HT-29 (cell line): ENCODE results near the gene POLD1. TPM values are rescaled to one million over a fixed set of nuclear protein-coding genes. Genes with fewer than 3 reads are reported as not detected.
A peak's percentile ranks its signal among the peaks of the same experiment; 100 is the strongest.
"Not testable (repeated sequence)": the region's sequence is repeated elsewhere in the genome, so short reads cannot be mapped to it uniquely, and the experiment has no call there.

Source experiments
- DNase-seq: peaks from one replicate; pipeline ENCODE4 v3.0.0-alpha.2; 2015; ENCODE audit warnings: low spot score
- total RNA-seq: library from RNA; depleted of rRNA; stranded (reverse); fragments of >200 nt; shearing (Covaris generic); gene quantifications from 2 replicates; pipeline ENCODE4 v1.2.3, GENCODE V29; 2014

POLD1 gene
- total RNA-seq, 1 experiment from 2014 or later = 256 TPM

DNA sequence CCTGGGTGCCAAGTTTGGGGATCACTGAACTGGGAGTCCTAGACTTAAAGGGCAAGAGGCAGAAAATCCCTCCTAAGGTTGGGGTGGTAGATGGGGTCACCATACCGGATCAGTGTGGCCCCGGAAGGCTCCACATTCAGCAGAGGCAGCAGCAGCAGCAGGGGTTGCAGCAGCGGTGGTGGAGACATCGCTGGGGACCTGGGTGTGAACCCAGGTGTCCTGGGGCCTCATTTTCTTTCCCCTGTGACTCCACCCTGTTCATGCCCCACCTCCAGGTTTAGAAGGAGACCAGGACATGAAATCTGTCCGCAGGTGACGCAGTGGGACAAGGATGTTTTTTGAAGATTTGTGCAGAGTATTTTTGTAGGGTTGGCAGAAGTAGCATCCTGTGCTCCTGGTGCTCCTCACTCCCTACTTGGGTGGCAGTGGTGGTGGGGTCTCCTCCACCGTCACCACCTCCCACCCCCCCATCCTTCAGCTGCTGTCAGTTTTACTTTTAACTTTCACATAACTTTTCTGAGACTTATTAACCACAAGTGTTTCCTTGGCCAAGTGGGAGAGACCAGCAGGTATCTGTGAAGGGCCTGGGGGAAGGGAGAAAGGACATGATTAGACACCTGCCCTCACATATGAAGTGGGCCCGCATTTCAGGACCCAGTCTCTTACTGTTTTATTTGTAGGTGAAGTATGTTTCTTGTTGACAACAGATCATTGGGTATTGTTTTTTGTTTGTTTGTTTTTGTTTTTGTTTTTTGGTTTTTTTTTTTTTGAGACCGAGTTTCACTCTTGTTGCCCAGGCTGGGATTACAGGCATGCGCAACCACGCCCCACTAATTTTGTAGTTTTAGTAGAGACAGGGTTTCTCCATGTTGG is 18.5 kb upstream of the POLD1 start, which contains the start of gene NAPSA:
Gene NAPSA, minus strand, starts transcription at position 206 of the 873 bp plus-strand sequence. Its CDS starts 18 bp downstream, at position 188.
- no peak for DNase-seq

DNA sequence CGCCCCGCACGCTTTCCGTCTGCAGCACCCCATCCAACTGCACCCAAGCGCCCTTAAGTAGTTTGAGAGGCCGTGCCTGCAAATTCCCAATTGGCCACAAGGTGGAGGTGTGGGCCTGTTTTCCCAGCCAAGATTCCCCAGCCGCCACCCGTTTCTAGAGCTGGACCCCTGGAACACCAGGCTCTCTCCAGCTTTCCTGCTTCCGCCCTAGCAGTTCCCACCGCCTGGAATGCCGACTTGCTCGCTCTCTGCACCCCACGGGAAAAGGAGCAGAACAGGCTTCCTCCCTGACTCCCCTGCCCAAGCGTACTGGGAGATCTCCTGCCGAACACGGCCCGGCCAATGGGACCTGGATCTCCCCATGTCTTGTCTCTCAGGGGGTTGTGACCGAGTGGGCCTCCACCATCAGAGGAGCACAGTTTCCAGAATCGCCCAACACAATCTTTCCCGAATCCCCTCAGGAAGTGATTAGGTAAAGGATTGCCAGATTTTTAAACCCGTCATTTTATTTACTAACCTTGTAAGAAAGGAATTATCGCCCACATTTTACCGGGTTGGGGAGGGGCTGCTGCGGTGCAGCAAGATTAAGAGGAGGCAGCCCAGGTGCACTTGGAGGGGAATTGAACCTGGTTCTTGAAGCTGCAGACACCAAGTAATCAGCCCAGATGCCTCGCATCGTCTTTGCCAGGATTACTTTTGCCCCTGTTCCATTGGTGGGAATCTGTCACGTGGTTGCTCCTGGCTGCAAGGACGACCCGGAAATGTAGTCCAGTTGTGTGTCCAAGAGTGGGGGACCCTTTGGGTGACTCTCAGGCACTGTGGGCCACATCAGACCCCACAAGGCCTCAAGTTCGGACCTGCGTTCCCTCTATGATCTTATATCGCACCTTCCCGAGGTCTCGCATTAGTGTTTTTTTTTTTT is 15.2 kb upstream of the POLD1 start:
- peak; percentile 99 for DNase-seq

- DNase-seq = no peak
Measured at GRCh38 chr19:50371914-50372475, 12.2 kb upstream of the POLD1 start.

- DNase-seq = peak; percentile 99
Measured at GRCh38 chr19:50376166-50377050, 7.7 kb upstream of the POLD1 start, which contains the start of gene NR1H2. NR1H2 (plus strand) TSS chr19:50376457; CDS start chr19:50377606, 1,149 bp downstream.

GRCh38 chr19:50377051-50377461 is 7.1 kb upstream of the POLD1 start:
- DNase-seq = peak; percentile 77

- DNase-seq = no peak
Measured at GRCh38 chr19:50377517-50377916, 6.6 kb upstream of the POLD1 start.

DNA sequence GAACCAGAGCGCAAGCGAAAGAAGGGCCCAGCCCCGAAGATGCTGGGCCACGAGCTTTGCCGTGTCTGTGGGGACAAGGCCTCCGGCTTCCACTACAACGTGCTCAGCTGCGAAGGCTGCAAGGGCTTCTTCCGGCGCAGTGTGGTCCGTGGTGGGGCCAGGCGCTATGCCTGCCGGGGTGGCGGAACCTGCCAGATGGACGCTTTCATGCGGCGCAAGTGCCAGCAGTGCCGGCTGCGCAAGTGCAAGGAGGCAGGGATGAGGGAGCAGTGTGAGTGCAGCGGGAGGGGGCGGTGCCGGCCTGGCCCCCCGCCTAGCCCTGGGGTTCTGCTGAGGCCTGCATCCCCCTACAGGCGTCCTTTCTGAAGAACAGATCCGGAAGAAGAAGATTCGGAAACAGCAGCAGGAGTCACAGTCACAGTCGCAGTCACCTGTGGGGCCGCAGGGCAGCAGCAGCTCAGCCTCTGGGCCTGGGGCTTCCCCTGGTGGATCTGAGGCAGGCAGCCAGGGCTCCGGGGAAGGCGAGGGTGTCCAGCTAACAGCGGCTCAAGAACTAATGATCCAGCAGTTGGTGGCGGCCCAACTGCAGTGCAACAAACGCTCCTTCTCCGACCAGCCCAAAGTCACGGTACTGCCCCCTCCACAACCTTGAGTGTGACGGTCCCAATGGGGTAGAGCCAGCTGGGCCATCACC is 5.8 kb upstream of the POLD1 start:
- DNase-seq = no peak

DNA sequence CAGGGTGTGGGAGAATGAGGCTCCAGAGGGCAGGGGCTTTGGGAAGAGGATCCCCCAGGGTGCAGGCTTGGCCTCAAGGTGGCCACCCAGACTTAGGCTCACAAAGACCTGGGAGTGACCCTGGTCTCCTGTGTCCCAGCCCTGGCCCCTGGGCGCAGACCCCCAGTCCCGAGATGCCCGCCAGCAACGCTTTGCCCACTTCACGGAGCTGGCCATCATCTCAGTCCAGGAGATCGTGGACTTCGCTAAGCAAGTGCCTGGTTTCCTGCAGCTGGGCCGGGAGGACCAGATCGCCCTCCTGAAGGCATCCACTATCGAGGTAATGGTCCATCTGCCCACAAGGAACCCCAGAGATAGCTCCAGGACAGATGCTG is 5.3 kb upstream of the POLD1 start:
- DNase-seq = no peak

GRCh38 chr19:50379602-50380001 is 4.5 kb upstream of the POLD1 start:
- no peak for DNase-seq

GRCh38 chr19:50380137-50380536 is 4.0 kb upstream of the POLD1 start:
- no peak for DNase-seq

GRCh38 chr19:50380751-50381151 is 3.4 kb upstream of the POLD1 start:
- DNase-seq = no peak

DNA sequence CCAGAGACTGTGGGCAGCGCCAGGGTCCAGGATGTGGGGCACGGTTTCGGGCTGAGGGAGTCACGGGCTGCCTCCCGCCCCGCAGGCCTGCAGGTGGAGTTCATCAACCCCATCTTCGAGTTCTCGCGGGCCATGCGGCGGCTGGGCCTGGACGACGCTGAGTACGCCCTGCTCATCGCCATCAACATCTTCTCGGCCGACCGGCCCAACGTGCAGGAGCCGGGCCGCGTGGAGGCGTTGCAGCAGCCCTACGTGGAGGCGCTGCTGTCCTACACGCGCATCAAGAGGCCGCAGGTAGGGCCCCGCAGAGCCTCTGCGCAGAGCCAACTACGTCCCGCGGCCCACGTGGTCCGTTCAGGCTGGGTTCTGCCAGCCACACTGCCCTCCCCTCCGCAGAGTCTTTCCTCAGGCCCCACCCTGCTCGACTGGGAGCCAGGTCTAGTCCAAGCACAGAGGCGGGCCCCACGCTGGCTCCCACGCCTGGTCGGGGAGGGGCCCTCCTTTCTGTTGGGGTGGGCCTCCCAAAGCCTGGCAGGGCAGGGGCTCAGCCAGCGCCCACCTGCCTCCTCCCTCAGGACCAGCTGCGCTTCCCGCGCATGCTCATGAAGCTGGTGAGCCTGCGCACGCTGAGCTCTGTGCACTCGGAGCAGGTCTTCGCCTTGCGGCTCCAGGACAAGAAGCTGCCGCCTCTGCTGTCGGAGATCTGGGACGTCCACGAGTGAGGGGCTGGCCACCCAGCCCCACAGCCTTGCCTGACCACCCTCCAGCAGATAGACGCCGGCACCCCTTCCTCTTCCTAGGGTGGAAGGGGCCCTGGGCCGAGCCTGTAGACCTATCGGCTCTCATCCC is 2.0 kb upstream of the POLD1 start:
- DNase-seq = no peak

- peak; percentile 23 for DNase-seq
Measured at GRCh38 chr19:50383001-50383851, 921 bp upstream of the POLD1 start.

- peak; percentile 62 for DNase-seq
Measured at GRCh38 chr19:50384685-50385535, 763 bp downstream of the POLD1 start.

DNA sequence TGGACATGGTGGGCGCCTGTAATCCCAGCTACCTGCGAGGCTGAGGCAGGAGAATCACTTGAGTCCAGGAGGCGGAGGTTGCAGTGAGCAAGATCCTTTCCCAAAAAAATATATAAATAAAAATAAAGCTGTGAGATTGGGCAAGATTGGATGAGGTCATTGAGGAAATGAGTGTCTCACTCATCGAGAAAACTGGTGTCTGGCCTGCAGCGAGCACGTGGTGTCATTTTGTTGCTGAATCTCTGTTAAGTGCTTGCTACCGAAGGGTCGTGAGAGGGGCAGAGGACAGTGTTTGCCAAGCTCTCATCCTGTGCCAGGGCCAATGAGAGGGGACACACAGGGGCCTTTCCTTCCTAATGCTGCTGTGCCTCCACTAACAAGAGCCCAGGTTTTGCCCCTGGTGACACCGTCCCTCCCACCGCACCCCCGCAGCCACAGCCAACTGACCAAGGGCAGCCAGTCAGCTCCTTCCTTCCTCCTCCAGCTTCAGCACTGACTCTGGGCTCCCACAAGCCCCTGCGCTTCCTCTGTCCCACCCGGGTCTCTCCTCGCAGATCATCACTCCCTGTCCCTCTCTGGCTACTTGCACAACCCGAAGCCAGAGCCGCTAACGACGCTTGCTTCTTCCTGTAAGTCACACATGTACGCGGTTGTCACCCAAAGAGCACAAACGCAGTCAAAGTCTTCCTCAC is 3.2 kb downstream of the POLD1 start:
- DNase-seq = no peak

DNA sequence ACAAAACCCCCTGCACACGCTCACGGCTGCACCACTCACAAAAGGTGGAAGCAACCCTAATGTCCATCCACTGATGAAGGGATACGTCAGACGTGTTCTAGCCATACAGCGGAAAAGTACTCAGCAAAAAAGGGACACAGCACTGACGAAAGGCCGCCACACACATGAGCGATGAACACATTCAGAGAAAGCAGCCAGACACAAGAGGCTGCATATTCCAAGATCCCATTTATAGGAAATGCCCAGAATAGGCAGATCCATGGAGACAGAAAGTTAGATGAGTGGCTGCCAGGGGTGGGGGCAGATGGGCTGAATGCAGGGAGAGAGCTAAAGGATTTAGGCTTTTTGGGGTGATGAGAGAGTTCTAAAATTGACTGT is 3.7 kb downstream of the POLD1 start:
- no peak for DNase-seq

DNA sequence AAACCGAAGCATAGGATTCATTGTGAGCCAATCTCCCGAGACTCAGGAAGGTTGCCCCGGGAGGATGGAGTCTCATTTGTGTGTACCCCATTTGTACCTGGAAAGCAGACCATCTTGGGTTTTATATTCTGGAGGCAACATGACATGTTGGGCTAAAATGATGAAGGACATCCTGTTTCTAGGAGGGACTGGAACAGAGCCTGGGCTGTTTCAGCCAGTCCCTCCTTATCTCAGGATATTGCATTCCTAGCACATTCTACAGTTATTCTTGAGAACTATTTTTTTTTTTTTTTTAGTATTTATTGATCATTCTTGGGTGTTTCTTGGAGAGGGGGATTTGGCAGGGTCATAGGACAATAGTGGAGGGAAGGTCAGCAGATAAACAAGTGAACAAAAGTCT is 6.1 kb downstream of the POLD1 start:
- DNase-seq = not testable (repeated sequence)
